GM19468 (cell line): ENCODE measurements around the gene PGBD1.
A peak's percentile ranks its signal among the peaks of the same experiment; 100 is the strongest.

ENCODE experiments used
- ATAC-seq: cut with Tn5 transposase; IDR thresholded peaks from one replicate; pipeline ENCODE4 v1.9.1; 2021; ENCODE audit warnings: mild to moderate bottlenecking, moderate library complexity, moderate number of reproducible peaks; ENCODE audit not compliant: unreplicated experiment; ENCODE audit errors: extremely low read depth

Gene PGBD1

DNA sequence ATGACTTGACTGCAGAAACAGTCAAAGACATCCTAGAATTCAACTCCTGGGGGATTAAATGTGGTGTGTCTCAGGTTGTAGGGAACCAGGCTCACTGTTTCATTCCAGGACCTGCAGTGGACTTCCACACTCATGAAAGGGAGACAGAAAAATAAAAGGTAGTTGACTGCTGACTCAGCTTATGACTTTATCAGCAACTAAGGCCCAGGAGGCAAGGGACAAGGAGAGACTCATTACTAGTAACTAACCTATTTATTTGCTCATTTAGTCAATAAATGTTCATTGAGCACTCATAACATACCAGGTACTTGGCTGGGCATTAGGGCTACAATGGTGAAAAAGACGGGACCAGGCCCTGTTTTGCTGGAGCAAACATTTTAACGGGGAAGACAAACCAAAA is 51.7 kb downstream of the PGBD1 start:
- no peak for ATAC-seq

- no peak for ATAC-seq
Measured at GRCh38 chr6:28333599-28334018, 52.2 kb downstream of the PGBD1 start.

DNA sequence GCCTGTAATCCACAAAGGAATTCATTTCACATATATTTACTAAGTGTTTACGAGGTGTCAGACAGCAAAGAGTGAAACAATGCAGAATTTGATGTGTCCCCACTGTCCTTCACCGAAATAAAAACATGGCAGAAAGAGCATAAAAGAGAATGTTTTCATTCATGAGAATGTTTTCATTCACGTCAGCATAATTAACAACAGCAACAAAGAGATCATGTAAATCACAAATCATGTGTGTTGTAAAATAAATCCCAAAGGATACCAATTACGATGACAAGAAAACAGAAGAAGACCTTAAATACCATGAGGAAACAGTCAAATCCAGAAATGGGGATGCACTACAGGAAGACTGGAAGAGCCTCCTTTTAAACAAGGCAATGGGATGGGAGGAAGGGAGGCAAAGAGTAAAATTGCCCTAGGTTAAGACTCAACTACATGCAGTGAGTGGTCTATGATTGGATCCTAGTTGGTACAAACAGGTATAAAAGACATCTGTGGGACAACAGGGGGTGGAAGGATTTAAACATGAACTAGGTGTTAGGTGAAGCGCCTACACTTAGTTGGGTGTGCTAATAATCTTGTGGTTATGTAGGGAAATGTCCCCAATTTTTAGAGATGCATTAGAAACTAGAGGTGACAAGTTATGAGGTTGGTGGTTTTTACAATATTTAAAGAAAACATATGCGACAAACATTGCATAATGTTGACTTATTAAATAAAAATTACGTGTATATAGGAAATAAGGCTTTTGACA is 53.1 kb downstream of the PGBD1 start:
- ATAC-seq, result no peak

- no peak for ATAC-seq
Measured at GRCh38 chr6:28335040-28335563, 53.7 kb downstream of the PGBD1 start.

DNA sequence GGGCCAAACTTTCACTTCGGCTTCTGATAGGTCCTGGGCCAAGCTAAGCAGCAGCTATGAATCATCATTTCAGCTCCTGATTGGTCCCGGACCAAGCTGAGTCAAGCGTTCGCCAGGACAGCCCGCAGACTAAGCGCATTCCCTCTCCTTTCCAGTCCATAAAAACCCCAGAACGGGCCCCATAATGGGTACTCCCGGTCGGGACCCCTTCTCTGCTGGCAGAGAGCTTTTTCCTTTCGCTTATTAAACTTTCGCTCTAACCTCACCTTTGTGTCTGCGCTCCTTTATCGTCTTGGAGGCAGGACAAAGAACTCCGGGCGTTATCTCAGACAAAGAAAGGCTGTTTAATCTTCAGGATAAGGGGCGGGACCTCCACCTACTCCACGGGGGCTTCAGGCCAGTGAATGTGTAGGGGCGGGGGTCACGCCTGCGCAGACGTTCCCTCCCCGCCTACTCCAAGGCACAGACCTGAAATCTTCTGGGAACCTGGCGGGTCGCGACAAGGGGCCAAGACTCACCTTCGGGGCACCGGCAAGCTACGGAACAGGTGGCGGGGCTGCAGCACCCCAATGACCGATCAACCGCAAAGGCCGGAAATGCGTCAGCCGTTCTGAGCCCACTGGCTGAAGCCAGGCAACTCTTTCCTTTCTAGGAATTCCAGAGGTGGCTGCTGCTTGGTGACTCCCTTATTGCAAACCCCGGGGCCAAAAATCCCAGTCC is 54.4 kb downstream of the PGBD1 start, which contains the start of gene ZSCAN31:
ZSCAN31 (minus strand) TSS at position 585 of the 720 bp plus-strand sequence. CDS start 6,465 bp downstream, outside the sequence.
- ATAC-seq, result peak; percentile 60

DNA sequence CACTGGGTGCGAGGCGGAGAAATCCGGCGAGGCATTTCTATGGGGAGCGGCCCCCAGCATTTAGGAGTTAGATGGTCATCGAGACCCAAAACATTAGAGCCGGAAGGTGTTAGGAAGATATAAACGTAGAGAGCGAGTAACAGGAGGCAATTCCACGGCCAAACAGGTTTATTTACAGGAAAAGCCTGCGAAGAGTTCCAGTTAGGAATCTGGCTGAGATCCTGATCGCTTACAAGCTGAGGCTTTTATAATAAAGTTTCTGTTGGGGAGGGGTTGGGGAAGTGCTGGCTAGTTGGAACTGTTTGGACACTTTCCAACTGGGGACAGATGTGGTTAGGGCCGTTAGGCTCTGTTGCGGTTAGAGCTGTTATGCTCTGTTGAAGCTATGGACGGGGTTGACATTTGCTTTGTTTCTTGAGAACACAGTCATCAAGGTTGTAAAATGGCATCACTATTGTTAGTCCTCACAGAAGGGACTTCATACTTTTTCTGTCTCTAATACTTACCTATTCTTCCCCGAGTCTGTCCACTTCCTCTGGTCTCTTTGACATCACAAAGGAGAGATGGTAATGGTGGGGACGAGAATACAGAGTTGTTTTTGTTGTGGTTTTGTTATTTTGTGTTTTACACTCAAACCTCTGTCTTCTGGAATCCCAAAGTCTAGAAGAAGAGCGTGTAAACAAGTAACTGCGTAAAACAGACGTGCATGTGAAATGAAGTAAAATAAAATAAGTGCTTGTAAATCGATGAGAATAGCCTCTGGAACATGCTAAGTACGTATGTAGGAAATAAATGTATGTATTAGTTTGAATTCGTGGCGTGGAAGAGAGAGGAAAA is 55.1 kb downstream of the PGBD1 start:
- ATAC-seq, result no peak

- ATAC-seq, result no peak
Measured at GRCh38 chr6:28337121-28337520, 55.7 kb downstream of the PGBD1 start.

DNA sequence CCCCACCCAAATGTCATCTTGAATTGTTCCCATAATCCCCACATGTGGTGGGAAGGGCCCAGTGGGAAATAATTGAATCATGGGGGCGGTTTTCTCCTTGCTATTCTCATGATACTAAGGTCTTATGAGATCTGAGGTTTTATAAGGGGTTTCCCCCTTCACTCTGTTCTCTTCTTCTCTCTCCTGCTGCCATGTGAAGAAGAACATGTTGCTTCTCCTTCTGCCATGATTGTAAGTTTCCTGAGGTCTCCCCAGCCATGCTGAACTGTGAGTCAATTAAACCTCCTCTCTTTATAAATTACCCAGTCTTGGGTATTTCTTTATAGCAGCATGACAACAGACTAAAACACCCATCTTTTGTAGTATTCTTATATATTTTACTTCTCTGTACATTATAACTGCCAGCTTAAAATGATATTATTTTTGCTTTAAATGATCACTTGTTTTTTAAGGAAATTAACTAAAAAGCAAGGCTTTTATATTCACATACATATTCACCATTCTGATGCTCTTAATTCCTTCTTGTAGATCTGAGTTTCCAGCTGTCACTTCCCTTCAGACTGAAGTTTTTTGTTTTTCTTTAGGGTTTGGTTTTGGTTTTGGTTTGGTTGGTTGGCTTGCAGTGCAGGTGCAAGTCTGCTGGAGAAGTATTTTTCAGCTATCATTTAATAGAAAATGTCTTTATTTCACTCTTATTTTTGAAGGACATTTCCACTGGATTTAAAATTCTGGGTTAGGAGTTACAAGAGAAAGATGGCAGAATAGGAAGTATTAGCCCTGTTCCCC is 59.1 kb downstream of the PGBD1 start:
- ATAC-seq, result no peak

DNA sequence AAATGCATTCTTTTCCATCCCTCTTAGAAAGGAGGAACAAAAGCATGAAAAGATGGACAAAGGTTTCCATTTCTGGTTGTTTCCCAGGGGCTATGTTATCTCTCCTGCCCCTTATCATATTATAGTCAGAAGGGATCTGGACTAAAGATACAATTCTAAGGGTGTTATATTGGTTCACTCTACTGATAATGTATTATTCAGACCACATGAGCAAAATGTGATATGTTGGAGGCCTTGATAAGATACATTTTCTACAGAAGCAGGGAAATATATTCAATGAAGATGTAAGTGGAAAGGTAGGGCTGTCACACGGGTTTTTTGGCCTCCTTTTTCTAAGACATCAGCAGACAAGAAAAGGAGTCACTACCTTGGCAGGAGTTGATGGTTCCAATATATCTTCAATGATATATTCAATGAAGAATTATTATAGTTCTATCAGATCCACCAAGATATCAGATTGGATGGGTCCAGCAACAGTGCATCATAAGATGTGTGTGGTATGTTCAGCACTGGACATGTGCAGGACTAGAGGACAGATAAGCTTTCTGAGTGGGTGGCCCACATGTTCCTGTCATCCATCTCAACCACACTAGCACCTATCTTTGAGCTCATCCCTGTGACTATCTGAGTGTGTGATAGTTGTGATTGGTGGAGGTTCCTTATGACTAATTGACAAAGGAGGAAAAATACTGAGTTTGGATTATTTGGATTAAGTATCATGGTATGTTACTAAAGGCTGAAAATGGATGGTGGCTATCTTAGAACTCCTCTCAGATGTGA is 62.7 kb downstream of the PGBD1 start:
- no peak for ATAC-seq

- no peak for ATAC-seq
Measured at GRCh38 chr6:28345201-28345600, 63.8 kb downstream of the PGBD1 start.

DNA sequence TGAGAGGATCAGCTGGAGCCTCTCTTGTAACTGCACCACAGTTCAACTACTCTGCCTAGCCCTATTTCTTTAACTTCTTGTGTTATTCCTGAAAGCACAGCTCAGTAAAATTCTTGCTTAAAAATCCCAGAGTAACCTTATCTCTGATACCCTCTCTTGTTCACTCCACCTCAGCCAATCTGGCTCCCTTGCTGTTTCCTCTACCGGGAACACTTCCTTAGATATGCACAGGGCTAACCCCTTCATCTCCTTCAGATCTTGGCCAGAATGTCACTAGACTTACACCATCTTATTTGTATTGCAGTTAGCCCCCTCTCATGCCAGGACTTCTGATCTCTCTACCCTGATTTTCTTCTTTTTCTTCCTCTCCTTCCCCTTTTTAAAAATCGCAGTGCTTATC is 65.7 kb downstream of the PGBD1 start:
- no peak for ATAC-seq

DNA sequence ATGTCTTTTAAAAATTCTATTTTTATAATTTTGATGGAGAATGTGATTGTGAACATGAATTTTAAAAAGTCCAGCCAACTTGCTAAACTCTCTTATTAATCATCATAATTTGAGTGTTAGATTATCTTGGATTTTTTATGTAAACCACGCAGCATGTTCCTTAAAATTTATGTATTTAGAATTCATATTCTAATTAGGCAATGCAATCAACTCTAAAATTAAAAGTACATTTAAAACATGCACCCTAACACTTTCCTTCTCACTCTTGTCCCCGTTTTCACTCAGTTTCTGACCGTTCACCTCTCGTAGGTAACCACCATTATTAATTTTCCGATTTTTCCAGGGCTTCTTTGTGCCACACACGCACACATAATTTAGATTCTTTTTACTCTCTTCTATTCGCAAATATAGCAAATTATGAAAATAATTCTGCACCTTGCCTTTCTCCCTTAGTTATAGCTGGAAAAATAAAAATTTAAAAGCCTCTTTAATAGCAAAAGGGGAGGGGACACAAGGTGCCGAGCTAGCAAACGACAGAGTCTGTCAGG is 68.0 kb downstream of the PGBD1 start:
- ATAC-seq, result no peak

- peak; percentile 81 for ATAC-seq
Measured at GRCh38 chr6:28349892-28350737, 68.7 kb downstream of the PGBD1 start, which contains the start of gene ZKSCAN3. TSS of gene ZKSCAN3 (plus strand) at chr6:28349947. CDS start at chr6:28359587, 9,640 bp downstream.

- no peak for ATAC-seq
Measured at GRCh38 chr6:28351087-28351486, 69.7 kb downstream of the PGBD1 start.

- ATAC-seq, result no peak
Measured at GRCh38 chr6:28351493-28351925, 70.1 kb downstream of the PGBD1 start.
